Left forelimb (tissue), 1 donor: ENCODE results near the gene RPTOR.
"Not testable (repeated sequence)": the region's sequence is repeated elsewhere in the genome, so short reads cannot be mapped to it uniquely, and the experiment has no call there.

Source experiments
- DNase-seq: peaks from one replicate; pipeline ENCODE4 v3.0.0-alpha.2; 2018; ENCODE audit warnings: low spot score

The RPTOR gene

DNA sequence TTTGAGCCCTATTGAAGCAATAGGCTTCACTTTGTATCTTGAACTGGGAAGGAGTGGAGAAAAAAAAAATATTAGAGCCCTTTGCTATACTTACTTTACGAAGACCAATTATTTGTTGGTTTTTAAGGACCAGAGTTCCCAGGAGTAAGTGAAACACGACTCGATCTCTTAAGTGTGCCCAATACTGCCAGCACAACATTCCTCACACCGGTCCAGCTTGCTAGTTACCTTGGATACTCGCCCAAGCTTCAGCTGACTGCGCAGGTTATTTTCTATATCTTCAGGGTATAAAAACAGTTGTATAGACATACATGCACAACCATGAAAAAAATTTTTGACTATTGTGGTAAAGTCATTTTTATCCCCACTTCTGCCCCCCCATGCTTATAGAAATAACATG is 72.1 kb downstream of the RPTOR start:
- DNase-seq: no peak

DNA sequence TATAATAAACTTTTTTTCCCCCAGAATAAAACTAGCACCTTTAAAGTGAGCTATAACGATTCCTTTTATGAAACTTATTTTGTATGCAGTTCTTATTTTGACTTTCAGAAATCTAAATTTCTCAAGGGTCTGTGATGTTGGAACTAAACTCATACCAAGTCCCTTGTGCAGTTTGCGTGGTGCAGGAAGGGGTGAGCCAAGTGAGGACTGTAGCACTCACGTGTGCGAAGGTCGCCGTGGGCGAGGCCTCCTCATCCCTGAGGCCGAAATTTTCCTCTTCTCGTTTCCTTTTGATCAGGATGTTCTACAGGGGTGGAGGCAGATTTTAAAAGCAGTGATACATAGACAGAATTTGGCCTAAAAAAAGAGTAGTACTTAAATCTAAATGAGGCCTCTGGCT is 73.7 kb downstream of the RPTOR start:
- no peak for DNase-seq

- no peak for DNase-seq
These were observed 75.0 kb downstream of the RPTOR start for GRCh38 chr17:80619535-80620235.

GRCh38 chr17:80621335-80621996 is 76.8 kb downstream of the RPTOR start:
- no peak for DNase-seq

GRCh38 chr17:80621997-80622357 is 77.3 kb downstream of the RPTOR start:
- no peak for DNase-seq

DNA sequence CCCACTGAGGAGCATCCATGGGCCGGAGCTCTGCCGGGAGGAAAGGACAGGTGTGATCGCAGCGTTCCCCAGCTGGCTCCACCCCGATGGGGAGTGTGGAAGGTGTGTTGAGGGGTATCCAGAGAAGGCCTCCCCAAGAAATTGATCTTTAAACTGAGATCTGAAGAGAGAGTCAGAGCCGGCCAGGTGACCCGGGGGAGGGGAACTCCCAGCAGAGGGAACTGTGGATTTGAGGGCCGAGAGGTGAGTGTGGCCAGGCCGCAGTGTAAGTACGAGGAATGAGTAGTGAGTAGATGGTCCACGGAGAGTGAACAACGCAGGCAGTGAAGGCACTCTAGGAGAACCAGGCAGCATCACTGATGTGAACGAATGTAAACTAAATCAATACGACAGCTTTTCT is 80.2 kb downstream of the RPTOR start:
- DNase-seq: no peak

DNA sequence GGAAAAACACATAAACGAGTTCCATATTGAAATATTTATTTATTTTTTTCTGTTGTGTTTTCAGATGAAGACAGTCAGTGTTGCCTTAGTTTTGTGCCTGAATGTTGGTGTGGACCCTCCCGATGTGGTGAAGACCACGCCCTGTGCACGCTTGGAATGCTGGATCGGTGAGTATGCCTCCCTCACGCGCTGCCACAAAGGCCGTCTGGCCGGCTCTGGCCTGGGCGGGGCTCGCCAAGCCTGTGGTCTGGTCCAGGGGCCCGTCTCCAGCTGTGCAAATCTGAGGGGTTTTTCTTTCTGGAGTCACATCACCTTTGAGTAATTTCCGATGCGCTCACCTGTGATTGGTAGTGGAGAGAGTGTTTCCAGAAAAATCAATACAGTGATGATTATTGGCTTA is 81.0 kb downstream of the RPTOR start:
- no peak for DNase-seq

GRCh38 chr17:80628881-80629280 is 84.2 kb downstream of the RPTOR start:
- not testable (repeated sequence) for DNase-seq

DNA sequence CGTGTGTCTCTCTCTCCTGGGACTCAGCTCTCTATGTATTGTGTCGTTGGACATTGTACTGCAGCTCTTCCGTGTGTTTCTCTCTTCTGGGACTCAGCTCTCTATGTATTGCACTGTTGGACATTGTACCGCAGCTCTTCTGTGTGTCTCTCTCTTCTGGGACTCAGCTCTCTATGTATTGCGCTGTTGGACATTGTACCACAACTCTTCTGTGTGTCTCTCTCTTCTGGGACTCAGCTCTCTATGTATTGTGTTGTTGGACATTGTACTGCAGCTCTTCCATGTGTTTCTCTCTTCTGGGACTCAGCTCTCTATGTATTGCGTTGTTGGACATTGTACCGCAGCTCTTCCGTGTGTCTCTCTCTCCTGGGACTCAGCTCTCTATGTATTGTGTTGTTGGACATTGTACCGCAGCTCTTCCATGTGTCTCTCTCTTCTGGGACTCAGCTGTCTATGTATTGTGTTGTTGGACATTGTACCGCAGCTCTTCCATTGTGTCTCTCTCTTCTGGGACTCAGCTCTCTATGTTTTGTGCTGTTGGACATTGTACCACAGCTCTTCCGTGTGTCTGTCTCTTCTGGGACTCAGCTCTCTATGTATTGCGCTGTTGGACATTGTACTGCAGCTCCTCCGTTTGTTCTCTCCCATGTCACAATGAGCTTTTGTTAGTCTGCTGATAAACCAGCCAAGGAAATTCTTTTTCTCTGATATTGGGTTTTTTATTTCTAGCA is 84.8 kb downstream of the RPTOR start:
- no peak for DNase-seq

GRCh38 chr17:80630560-80631120 is 86.0 kb downstream of the RPTOR start:
- no peak for DNase-seq

GRCh38 chr17:80631142-80632045 is 86.8 kb downstream of the RPTOR start:
- DNase-seq: no peak

GRCh38 chr17:80632046-80632581 is 87.5 kb downstream of the RPTOR start:
- no peak for DNase-seq

DNA sequence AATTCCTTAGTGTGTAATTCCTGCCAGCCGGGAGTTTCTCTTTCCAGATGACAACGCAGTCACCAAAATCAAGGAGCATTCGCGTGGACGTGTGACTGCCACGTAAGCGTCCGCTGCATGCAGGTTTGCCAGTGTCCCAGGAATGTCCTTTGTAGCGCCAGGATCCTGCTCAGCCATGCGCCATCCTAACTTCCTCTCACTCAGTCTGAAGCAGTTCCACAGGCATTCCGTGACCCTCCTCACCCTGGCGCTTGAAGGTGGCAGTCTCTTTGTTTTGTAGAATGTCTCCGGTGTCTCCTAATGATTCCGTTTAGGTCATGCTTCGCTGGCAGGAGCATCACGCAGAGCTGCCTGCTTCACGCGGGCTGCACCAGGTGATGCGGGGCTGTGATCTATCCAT is 88.6 kb downstream of the RPTOR start:
- no peak for DNase-seq

- DNase-seq: no peak
These were observed 89.4 kb downstream of the RPTOR start for GRCh38 chr17:80633994-80634566.

- DNase-seq: no peak
These were observed 91.9 kb downstream of the RPTOR start for GRCh38 chr17:80636361-80637018.

- DNase-seq: no peak
These were observed 92.6 kb downstream of the RPTOR start for GRCh38 chr17:80637048-80637781.

DNA sequence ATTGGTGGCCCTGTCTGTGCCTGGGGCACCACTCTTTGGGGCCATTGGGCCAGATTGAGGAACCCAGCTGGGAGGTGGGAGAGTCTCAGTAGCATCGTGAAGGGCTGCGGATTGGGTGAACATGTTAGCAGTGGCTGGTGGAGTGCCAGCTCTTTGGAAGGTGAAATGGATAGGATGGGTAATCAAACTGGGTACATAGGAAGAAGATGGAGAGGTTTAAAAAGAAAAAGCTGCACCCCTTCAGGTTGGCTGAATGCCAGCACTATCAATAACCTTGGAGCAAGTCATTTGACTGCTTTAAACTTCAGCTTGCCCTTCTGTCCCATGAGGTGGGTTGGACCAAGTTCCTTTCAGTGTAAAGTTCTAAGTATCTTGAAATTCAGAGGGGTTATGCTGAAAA is 95.0 kb downstream of the RPTOR start:
- no peak for DNase-seq

GRCh38 chr17:80640366-80641084 is 95.9 kb downstream of the RPTOR start:
- no peak for DNase-seq
